Gastroesophageal sphincter (tissue), 3 donors: Measurements from ENCODE around the gene BDH1.

Experiments
- POLR2A ChIP-seq, 2 donors: fragments of 450-650 bp; IDR thresholded peaks; one replicate each; pipeline ENCODE4 v1.6.1; 2017; ENCODE audit warnings: antibody characterized with exemption in 2 of 2, mild to moderate bottlenecking in 2 of 2, moderate library complexity in 1 of 2
- POLR2AphosphoS5 ChIP-seq: sonication (generic); formaldehyde crosslinking; IDR thresholded peaks from one replicate; pipeline ENCODE4 v1.6.1; 2017; ENCODE audit warnings: antibody characterized with exemption
- TF ChIP-seq, protein P1 (sequence below), 4 experiments: fragments of 200-600 bp in 2 of 4; fragments of 450-650 bp in 2 of 4; sonication (generic) in 1 of 4; IDR thresholded peaks; one replicate each; pipeline ENCODE4 v1.5.1; 2017 to 2019; ENCODE audit warnings: antibody characterized with exemption in 4 of 4, mild to moderate bottlenecking in 2 of 4, moderate library complexity in 2 of 4

DNA sequence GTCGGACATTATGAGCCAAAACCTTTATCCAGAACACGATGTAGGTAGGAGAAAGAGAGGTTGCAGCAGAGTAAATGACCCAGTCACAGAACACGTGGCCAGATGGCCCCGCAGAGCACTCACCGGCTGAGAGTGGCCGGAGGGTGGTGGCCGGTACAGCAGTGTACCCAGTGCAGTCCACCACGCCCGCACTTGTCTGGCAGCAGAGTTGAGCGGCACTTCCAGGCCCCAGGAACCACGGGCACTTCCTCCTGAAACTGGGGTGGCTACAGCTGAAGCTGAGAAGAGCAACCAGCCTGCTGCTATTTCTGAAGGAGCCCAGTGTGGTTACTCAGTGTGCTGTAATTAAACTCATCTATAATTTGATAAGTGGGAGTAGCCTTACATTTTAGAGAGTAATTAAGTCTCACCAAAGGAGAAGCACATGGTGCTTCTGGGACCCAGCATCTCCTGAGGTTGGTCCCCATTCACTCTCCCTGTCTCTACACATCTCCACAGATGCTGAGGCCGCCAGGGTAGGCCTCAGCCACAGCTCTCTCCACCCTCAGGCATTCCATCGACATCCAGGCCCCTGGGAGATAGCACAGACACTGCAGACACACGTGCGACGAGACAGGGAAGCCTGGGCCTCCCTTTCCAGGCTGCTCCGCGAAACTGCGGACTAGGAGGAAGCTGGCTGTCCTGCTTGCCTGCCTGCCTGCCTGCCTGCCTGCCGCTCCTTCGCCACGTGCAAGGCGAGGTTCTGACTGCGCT lies 49.8 kb downstream of the BDH1 start:
- TF ChIP-seq POLR2A (IDR thresholded peaks at IDR 0.05) (no peak), POLR2AphosphoS5 (no peak)
- TF ChIP-seq, protein P1, sequence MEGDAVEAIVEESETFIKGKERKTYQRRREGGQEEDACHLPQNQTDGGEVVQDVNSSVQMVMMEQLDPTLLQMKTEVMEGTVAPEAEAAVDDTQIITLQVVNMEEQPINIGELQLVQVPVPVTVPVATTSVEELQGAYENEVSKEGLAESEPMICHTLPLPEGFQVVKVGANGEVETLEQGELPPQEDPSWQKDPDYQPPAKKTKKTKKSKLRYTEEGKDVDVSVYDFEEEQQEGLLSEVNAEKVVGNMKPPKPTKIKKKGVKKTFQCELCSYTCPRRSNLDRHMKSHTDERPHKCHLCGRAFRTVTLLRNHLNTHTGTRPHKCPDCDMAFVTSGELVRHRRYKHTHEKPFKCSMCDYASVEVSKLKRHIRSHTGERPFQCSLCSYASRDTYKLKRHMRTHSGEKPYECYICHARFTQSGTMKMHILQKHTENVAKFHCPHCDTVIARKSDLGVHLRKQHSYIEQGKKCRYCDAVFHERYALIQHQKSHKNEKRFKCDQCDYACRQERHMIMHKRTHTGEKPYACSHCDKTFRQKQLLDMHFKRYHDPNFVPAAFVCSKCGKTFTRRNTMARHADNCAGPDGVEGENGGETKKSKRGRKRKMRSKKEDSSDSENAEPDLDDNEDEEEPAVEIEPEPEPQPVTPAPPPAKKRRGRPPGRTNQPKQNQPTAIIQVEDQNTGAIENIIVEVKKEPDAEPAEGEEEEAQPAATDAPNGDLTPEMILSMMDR (IDR thresholded peaks at IDR 0.05) = no peak
